NCI-H460 (cell line): ENCODE results near the gene CEP41. TPM values are rescaled to one million over a fixed set of nuclear protein-coding genes. Genes with fewer than 3 reads are reported as not detected.
A peak's percentile ranks its signal among the peaks of the same experiment; 100 is the strongest.

Experiments
- DNase-seq: peaks from one replicate; pipeline ENCODE4 v3.0.0-alpha.2; 2016; ENCODE audit warnings: low read depth; ENCODE audit errors: extremely low read depth
- total RNA-seq: library from RNA; depleted of rRNA; stranded (reverse); fragments of >200 nt; shearing (Covaris generic); gene quantifications from 2 replicates; pipeline ENCODE4 v1.2.3, GENCODE V29; 2014

The CEP41 gene
- total RNA-seq, 1 experiment from 2014 or later, result 22.4 TPM

DNA sequence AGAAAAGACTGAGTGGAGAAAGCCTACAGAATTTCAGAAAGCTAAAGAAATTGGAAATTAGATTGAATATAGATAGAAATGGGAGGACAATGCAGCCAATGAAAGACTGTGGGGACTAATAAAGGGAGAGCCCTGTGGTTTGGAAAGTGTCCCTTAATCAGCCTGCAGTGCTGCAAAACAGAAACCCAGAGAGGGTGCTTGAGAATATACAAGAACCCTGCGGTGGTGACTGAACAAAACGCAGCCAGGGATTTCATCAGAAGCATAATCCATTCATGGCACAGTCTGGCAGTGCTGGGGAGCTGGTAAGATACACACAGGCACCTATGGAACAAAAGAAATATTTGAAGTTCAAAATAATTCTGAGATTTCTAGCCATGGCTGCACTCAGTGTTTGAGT lies 19.1 kb downstream of the CEP41 start:
- peak; percentile 28 for DNase-seq

DNA sequence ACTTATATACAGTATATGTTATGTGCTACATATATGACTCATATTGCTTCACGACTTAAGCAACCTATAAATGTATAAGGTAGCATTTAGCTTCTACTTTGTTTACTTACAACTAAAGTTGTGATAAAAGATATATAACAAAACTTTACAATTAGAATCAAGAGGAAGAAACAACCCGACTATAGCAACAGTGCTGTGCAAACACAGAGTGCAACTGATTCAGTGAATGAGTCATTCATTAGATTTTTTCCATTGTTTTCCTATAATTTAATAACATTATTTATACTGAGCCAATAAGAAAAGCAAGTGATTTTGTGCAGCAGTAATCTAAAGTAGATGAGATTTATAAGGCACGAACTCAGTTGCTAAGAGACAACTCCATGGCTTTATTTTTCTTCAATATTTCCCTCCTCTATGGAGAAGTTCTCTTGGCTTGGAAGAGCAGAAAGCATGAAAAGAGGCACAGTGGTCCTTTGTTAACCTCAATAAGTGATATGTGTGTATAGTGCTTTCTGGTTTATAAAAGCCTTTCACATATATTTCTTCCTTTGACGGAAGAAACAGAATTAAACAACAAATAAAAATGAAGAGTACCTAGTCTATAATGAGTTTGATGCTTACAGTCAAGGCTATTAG lies 19.8 kb downstream of the CEP41 start:
- DNase-seq, result no peak

GRCh38 chr7:130419658-130420057 lies 21.2 kb downstream of the CEP41 start:
- no peak for DNase-seq

GRCh38 chr7:130418306-130418705 lies 22.5 kb downstream of the CEP41 start:
- no peak for DNase-seq

- no peak for DNase-seq
These were observed 23.6 kb downstream of the CEP41 start for GRCh38 chr7:130417213-130417612.

DNA sequence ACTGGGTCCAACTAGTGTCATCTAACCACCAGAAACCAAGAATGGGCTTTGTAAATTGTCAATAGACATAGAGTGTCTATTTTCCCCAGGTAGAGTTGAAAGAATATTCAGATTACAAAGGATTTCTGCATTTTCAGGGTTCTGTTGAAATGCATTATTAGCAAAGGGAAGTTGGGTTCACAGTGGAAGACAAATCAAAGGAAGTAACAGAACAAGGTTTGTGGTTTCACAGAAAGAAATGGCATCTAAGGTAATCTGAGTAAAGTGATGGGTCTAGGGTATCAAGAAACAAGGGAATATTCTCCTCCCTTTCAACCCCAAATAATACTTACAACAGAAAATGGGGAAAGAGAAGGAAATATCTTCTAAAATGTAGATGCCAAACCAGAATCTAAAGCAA lies 25.8 kb downstream of the CEP41 start:
- DNase-seq, result no peak

DNA sequence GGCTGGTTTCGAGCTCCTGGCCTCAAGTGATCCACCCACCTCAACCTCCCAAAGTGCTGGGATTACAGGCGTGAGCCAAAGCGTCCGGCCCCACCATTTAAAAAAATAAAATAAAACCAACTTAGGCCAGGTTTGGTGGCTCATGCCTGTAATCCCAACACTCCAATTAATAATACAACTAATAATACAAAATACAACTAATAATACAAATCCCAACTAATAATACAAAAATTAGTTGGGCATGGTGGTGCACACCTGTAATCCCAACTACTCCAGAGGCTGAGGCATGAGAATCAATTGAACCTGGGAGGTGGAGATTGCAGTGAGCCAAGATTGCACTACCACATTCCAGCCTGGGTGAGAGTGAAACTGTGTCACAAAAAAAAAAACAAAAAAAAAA lies 27.6 kb downstream of the CEP41 start:
- DNase-seq, result no peak

- no peak for DNase-seq
These were observed 29.8 kb downstream of the CEP41 start for GRCh38 chr7:130410868-130411541.

DNA sequence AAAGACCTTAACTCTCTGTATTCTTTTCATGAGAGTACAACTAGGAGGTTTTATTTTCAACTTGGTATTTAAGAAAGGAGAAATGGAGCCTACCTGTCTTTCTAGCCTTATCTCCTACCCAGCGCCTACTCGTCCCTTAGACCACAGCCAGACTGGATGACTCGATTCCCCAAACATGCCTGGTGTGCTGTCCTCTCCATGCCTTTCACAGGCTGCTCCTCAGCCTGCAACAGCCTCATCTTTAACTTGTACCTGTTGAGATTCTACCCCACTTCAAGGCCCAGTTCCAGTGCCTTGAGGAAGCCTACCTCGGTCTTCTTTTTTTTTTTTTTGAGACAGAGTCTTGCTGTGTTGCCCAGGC lies 31.1 kb downstream of the CEP41 start:
- no peak for DNase-seq

- no peak for DNase-seq
These were observed 31.6 kb downstream of the CEP41 start for GRCh38 chr7:130409067-130409711.

DNA sequence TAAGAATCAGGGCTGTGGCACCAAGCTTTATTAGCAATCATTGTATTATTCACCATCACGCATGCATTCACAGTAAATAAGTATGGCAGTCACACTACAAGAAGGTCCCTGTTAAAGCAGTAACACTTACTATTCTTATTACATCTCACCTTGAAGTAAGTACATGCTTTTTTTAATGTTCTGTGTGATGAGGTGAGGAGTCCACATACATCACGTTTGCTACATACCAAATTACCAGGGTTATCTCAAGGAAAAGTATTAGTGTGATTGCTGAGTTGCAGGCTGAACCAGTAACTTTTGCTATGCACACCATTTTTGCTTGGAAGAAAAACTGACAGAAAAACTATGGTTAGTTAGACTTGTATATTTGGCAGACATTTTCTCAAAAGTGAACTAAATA lies 35.8 kb downstream of the CEP41 start:
- DNase-seq, result no peak

DNA sequence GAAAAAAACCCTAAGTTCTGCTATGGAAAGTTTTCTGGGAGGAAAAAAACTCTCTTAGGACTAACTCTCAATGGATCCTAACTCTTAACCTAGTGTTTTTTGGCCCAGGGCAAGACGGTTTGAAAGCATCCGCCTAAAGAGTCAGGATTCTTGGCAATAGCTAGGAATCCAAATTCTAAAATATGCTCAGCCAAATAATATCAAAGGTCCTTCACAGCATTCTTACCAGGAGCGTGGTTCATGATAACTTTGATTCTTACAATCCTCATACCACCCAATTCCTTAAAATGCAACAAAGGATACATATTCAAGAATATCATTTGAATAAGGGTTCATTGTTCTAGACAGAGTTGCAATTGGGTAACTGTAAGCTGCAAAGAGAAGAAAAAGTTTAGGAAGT lies 39.2 kb downstream of the CEP41 start:
- DNase-seq, result no peak

- DNase-seq, result no peak
These were observed 39.7 kb downstream of the CEP41 start for GRCh38 chr7:130401101-130401500.

DNA sequence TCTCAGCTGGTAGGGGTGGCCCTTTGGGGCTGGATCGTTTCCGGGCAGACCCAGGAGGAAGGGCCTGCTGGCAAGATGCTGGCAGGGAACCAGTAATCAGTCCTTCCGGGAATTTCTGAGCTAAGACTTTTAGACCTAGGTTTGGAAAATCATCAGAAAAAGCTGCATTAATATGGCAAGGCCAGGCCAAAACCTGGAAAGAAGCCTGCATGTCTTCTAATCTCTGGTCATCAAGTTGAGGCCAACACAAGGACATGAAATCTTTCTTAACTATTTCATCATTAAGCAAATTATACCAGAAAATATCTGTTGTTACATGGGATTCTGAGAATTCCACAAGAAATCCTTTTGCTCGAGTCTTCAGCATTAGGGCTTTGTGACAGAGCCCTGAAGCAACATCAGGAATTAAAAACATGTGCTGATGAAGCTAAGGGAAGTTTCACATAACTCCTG lies 40.7 kb downstream of the CEP41 start:
- DNase-seq, result no peak

DNA sequence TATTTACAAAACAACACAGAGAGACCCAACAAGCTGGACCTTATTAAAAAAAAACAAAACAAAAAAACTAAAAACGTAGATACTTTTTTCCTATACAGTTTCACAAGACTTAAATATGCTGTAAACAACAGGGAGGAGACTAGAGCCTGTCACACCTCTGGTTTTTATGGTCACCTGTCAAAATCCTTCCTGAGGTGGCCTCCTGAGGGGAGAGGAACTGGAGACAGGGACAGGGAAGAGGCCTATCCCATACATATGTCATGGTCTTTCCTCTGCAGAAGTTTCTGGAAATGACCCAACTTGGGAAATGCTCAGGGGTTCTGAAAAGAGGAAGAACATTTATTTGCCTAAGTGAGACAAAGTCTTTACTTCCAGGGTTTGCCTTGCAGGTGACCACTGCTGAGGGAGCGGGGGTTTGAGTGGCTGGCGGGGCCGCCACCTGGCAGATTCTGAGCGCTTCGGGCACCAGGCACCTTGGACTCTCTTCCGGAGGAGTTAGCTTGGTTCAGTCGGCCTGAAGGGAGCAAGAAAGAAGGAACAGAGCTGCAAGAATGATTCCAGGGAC lies 42.2 kb downstream of the CEP41 start:
- DNase-seq, result no peak

GRCh38 chr7:130397758-130398073 lies 43.1 kb downstream of the CEP41 start:
- no peak for DNase-seq

DNA sequence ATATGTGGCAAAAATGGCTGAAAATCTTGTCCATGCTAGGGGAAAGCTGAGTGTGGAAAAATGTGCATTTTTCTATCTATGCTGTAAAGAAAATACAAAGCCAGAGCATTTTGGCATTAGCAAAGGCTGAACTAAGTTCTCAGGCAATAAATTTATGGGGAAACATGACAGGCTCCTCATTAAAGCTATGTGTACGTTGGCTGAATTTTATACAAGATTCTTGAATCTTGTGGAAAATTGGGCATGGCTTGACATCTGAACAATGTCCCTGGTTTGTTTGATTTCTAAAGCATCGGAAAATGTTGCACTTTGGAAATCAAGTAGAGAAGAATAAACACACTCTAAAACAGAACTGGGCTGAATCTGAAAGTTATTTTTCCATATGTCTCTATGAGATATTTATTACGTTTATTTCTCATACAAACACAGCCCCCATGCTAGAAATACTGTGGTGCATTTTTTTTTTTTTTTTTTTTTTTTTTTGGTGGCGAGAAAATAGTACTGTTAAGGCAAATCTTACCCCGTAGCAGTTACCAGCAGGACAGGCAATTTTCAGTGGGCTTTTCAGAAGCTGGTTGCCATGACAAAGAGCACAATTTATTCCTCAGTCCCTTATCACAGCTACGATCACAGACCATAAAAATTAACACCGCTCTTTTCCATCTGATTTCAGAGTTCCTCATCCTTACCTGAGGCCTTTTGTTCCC lies 43.6 kb downstream of the CEP41 start:
- DNase-seq, result no peak

- no peak for DNase-seq
These were observed 44.7 kb downstream of the CEP41 start for GRCh38 chr7:130396109-130396508.

DNA sequence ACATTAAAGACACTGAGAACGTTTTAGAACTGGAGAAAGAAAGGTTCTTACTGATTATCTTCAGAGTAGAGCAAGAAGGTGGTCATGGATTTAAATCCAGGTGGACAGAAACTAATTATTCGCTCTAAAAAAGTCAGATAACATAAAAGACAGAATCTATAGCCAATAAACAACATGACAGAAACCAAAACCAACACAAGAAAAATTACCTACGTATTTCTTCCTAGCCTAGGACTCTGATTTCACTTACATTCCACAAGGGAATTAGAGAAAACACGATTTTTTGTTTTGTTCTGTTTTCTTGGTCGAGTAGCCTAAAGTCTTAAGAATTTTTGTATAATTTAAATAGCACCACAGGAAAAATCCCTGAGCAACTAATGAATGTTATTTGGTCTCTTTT lies 45.4 kb downstream of the CEP41 start:
- no peak for DNase-seq

- no peak for DNase-seq
These were observed 46.2 kb downstream of the CEP41 start for GRCh38 chr7:130394421-130395195.
